HG03135 (cell line): ENCODE measurements around the gene ZNF608.
A peak's percentile ranks its signal among the peaks of the same experiment; 100 is the strongest.

Experiments used
- ATAC-seq: cut with Tn5 transposase; IDR thresholded peaks from one replicate; pipeline ENCODE4 v1.9.1; 2021; ENCODE audit warnings: mild to moderate bottlenecking, moderate library complexity; ENCODE audit not compliant: unreplicated experiment

Gene ZNF608

DNA sequence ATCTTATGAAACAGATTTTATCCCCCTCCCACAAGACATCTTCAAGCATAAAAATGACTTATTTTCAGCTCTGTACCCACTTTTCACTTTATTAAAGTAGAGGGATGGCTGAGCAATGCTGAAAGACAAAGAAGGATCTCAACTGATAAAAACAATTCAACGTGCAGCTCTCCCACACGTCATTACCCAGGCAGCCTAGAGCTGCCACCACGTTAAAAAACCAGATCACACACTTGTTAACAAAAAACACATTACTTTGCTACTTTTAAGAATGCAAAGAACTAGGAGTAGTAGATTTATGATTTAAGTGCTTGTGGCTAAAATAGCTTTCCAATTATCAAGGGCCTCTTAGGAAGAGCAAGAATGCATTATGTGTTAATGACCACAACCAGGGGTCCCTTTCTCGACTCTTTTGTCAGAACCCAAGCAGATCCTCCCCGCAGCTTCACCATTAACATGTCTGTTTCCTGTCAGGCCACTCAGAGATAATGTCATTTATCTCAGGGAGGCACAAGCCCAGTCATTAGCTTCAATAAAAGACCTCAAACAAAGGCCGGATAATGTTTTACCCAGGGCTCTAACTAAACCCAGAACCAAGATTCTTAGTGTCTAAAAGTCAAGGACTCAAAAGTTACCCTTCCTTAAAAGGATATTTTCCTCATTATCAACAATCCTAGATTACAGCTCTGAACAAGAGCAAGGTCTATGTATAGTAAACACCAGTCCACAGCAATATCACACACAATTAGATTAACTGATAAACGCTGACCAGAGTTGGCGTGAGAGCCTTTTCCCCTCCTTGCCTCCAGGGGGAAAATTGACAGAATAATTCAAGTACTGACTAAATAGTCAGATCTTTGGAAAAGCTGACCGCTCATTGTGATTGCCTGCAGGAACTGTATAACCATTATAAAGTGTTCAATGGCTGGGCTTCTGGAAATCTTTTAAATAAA, 7.5 kb downstream of the ZNF608 start:
- ATAC-seq, result no peak

DNA sequence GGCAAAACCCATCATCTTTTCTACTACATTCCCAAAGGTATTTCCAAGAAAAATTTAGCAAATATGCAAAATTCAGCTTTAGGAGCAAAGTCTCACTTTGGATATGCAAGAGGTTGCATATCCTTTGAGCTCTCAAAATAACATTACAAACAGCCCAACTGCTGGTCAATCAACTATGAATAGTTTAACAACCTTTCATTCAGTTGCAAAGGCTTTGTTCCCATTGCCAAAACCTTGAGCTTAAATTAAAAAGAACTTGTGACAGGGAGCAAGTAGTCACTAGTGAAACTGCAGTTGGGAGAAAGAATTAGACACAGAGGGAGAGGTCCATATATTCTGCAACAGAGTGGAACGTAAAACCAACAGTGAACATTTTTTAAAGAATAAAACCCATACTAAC, 8.8 kb downstream of the ZNF608 start:
- no peak for ATAC-seq

DNA sequence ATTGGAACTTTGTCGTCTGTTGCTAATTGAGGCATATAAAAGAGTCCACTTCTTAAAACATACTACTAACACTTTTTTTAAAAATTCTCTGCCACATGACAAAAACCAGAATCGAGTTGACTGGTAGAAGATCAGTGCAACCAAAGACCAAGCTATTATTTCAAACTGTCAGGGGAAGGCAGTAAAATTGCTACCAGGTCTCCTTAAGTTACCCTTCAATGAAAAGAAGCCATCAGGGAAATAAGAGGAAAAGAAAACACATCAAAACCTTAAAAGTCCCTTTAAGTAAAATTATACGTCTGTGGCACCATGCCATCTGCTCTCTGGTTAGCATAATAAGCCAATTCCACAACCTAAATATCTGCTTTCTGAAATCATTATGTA, 9.6 kb downstream of the ZNF608 start:
- ATAC-seq, result no peak

DNA sequence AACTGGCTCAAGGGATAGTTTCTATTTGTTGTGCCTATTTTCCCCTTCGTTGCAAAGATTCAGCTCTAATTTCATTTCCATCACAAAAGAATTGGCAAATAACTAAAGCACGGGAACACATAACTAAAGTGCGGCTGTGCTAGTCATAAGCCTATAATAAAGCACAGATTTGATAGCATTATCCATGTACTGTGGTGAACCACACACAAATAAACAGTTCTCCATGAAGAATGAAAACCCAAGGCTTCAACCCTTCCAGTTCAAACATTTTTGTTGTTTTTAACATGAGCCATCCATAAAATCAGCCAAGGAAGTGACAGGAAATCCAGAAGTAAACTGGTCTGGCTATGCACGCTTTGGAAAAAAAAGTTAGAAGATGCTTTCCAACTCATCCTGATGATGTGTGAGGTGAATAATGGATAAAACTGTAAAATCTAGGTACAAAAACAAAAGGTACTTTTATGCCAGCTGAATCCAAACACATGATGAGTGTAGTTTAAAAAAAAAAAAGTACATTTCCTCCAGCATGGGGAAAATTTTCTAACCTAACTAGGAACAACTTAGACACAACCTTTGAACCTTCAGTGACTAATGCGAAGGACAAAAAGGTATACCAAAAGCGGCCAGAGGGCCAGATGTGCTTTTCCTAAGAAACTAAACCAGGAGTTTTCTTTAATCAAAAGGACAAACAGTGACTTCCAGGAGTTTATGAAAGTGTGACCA, 10.2 kb downstream of the ZNF608 start:
- no peak for ATAC-seq

DNA sequence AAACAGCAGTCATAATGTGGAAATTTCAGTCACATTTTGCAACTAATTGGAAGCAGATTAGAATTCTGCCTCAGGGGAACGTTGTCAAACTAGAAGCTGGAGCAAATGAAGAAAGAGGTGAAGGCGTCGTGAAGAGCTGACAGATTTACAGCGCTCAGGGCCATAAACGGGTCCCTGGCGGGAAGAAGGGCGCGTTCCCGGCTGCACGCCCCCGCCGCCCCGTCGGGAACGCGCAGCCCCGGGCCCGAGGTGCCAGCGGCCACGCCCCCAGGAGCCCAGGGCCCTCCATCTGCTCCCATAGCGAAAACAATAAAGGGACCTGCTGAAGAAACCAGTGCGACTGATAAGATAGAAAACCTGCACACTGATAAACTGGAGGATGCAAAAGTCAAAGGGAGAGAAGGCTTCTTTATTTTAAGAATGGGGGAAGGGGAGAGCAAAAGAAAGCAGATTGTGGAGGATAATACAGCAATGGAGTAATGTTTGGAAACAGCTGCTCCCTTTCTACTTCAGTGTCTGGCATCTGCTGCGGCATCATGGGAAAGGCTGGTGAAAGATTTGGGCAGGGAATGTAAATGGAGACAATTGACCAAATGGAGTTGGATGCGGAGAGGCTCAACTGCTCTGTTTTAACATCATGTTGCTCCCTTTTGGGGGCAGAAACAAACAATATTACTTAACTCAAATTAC, 11.1 kb downstream of the ZNF608 start:
- ATAC-seq, result no peak

DNA sequence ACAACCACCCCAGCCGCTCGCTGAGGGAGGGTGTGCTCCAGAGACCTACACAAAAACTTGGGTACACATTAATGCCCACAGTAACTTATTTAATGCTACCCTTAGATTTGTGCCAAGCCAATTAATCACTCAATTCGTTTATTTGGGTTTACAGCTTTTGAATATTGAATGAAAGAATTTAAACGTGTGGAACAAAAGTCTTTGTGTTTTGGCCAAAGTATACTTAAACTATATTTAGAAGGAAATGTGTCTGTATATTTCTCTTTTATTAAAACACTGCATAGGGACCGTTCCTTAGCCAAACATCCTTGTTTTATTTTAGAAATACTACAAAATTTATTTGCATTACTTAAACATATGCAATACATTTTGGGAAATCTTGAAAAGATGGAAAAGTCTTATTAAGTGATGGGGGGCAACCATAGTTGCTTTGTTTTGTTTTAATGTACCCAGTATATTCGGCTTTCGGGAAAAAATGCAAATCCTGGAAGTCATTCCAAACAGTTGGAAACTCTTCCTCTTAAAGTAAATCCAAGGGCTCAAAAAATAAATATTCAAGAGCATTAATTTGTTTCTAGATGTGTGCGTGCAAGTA, 11.8 kb downstream of the ZNF608 start:
- ATAC-seq, result no peak

DNA sequence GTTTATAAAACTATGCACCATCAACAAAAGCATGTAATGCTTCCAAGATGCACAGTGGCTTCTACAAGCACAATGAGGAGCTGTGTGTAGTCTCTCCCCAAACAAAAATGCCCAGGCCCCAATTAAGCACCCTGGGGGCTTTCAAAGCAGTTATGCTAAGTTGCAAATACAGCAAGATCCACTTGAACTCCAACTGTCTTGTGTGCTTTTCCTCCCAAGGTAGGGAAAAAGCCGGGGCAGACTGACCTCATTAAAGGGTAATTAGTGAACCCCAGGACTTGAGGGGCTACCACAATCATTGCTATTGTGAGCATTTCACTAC, 13.1 kb downstream of the ZNF608 start:
- ATAC-seq, result no peak

DNA sequence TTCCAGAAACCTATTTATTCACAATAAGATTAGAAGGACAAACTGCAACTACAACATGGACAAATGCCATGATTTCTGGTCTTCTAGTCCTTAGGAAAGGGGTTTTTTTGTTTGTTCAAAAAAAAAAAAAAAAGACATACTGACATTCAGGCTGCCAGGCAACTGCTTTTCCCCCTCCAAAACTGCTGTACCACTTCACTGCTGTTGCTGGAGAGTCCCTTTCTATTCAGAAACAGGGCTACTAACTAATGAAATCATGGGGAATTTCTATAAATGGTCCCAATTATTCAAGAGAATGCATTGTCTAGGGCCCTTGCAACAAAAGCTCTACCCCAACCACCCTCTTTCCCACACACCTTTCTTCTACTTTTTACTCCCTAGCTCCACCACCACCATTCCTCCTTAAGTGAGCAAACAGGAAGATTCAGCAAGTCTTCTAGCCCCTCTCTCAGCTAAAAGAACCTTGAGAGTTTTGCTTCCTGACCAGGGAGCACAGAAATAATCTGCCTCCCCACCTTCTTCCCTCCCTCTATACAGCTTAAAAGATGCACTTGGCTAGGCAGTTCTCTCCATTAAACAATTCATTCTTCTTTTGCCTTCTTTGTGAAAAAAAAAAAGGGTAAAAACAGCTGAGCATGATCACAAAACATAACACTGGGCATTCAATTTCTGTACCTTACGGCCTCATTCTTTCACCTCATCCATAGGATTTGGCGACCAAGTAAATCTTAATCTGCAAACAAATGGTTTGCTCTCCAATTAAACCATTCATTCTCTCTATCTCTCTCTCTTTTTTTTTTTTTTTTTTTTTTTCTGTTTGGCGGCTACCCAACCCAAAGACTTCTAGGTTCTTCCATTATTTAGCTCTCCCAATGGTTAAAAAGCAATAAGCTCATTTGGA, 13.8 kb downstream of the ZNF608 start:
- ATAC-seq, result no peak

DNA sequence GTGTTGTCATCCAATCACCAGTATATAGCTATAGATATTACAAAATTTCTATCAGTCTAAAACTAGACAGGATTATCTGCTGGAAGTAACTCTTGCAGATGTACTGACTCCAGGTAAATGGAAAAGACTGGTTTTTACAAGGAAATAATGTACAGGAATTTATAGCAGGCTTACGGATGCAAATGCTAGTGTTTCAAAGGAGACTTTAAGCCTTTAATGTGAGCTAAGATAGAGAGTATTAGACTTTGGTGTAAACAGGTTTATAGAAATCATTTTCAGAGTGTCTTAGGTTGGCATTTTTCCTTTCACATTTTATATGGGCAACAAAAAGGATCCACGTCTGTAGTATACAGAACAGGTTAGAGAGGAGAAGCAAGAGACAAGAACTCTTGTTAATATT, 16.1 kb downstream of the ZNF608 start:
- ATAC-seq, result no peak

DNA sequence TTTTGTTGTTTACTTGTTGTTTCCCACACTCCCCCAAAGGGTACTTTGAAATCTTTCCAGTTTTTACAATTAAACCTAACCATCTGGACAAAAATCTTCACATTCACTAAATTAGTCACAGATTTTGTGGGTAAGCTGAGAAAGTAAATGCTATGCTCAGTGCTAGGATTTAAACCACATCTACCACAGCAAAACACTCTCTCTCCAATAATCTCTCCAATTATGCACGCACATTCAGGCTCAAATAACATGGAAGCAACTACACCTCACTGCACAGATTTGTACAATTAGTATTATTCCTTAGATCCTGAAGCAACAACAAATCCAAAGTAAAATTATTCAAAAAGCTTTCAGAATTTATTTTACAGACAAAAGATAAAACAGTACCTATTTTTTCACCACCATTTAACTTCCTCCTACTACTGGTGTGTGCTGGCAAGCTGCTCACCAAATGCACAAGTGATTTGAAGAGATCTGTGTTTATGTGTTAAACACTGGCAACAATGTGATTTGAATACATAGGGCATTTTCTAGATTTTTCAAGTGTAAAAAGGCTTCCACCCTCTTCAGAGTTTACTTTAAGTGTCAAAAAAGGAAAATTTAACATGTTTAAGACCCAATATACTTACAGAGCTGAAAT, 16.6 kb downstream of the ZNF608 start:
- no peak for ATAC-seq

DNA sequence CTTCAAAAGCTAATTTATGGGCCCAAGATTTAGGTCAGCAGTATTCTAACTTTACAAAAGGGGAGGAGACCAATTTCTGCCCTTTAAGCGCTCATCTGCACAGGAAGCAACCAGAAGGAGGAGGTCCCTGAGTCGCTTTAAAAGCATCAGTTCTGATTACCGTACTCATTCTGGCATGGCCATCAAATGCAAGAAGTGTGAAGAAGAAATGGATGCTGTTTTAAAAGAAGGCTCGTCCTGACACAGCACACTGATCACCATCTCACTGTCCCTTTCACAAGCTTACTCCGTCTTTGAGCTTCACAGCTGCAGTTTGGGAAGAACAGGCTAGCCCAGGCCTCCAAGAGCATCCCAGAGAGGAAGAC, 17.5 kb downstream of the ZNF608 start:
- no peak for ATAC-seq

DNA sequence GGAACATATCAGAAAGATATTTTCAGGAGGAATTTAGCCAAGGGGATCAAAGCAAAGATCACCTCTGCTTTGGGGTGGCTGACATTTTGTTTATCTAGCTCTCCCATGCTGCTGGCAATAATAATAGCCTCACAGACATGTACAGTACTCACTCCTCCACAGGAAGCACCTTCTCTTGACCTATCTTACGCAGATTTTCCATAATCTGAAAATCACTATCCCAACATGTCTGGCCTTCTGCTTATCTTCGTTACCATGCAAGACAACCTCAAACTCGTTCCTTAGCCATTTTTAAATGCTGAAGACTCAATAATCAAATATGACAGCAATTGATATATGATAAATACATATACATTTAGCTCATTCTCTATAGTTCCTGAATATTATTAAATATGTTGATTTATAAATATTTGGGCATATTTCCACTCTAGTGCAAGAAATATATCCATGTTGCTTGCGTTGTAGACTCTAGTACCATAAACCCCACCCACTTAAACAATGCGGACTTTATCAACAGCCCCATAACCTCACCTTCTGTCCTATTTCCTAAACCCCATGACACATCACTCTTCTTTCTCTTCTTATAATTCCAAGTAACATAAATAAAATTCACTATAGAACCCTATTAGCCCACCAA, 18.0 kb downstream of the ZNF608 start:
- no peak for ATAC-seq

DNA sequence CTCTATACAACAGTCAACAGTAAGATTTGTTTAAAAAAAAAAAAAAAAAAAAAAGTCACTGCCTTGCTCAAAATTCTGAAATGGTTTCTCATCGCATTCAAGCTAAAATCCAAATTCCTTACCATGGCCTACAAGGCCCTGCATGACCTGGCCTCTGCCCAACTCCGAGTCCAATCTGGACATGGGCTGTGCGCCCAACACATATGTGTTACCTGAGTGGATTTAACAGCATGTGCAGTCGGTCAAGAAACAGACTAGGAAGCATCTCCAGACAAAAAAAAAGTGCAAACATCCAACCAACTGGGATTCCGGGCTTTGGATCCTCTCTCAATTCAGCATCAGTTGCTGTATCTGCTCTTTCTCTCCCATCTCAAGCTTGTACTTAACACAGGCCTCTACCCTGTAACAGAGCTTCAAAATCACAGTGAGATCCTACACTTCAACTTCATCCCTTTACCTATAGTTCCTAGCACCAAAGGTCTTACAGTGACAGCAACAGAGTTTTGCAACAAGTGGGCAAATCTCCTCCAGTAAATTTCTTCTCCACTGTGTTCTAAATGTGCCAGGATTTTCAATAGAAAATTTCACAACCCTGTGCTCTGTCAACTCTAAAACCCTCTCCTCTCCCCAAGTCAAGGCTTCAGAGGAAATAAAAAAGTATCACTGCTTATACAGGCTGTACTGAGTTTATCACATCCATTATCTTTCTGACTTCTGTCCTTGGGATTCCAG, 19.6 kb downstream of the ZNF608 start:
- ATAC-seq, result no peak

DNA sequence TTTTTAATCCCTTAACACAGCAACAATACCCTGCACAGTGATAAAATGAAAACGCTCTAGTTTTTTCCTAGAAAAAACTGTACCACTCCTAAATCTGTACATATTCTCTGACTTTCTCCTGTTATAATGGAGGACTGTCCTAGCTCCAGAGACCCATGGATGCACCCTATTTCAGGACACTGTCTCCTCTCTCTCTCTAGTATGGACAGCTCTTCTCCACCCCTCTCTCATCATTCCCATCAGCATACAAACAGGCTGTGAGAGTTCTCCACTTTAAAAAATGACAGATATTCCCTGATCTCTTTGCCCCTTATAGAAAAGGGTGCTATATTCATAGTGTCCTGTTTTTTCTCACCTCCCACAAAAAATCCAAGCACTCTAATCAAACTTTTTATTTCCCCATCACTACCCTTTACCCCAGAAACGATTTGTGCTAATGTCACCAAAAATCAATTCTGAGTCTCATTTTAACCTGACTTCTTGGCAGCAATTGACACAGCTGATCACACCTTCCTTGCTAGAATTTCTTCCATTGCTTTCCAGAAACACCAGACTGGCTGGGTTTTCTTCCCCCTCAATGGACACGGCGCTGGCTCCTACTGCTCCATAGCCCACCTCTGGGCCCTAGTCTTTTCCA, 20.7 kb downstream of the ZNF608 start:
- ATAC-seq, result no peak

DNA sequence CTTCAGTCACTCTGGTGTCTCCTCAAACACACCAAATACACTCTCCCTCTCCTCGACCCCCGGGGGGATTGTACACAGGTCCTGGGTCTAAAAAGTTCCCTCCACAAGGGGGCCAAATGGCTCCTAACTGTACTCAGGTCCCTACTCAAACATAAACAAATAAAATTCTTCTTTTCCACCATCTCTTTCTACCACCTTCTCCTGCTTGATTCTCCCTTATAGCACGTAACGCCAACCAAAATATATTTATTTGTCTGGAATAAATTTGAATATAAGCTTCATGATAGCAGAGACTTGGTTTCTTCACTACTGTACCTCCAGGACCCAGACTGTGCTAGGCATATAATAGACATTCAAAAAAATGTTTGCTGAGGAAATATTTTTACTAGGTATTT, 21.4 kb downstream of the ZNF608 start:
- peak; percentile 59 for ATAC-seq

DNA sequence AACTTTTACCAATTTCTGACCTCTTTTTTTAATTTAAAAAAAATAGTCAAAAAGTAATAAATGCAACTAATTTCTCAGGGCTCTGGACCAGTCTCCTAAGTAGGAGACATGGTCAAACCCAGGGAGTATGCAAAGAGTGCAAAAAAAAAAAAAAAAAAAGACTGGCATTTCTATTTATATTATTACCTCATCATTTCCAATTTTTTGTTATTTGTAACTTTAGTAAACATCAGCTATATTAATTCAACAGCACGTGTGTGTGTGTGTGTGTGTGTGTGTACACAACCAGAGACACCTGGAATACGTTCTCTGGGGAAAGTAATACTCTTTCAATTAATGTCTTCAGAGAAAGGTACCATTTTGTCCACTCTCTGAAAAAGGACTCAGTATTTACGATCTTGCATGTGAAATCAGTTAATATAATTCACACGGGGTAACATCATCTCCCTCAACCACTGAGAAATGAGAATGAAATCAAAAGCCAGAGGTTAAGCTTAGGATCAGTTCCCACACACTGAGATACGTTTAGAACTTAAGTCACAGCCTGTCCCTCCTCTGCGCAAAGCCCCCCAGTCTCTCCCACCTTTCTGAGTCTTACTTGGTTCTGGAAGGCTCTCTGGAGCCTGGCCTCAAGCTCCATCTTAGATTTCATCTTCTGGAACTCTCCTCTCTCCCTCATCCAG, 21.9 kb downstream of the ZNF608 start:
- peak; percentile 34 for ATAC-seq

DNA sequence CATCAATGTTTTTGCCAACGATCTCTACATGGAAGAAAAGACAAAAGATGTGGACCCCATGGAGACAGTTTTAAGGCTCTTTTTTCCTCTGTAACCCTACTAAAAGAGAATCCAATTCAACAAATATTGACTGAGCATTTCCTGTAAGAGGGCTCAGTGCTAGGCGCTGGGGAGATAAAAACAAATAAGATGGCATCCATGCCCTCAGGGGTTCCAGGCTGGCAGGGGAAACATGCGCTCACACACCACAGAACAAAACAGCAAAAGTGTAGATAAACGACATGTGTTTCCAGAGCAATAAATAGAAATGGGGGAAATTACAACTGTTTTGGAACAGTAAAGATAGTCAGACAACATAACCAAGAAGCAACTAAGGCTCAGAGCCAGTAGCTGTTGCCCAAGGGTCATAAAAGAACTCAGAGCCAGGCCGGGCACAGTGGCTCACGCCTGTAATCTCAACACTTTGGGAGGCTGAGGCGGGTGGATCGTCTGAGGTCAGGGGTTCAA, 25.2 kb downstream of the ZNF608 start:
- ATAC-seq, result no peak

DNA sequence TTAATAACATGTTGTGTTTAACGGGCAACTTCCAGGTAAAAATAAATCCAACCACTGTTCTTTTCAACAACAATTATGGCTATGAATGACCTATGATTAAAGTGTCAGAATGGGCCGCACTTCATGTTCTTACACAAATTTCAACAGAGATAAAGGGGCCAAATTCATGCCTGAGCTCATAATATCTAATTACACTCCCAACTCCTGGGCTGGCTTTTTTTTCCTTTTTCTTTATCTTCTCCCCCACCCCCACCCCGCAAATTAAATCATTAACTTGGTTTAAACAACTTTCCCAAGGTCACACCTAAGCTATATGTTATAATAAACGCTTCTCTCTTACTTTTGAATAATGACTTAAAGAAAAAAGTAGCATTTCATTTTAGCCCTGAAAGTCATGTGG, 25.8 kb downstream of the ZNF608 start:
- no peak for ATAC-seq
